ENCODE data around the gene SCN8A.
A peak's percentile ranks its signal among the peaks of the same experiment; 100 is the strongest.

The SCN8A gene

GRCh38 chr12:51678086-51678724 lies 87.2 kb downstream of the SCN8A start:
- Histone ChIP-seq H3K4me2 (ENCODE audit: low read length) (no peak overlapping the region), H2BK12ac (ENCODE audit: low read length) (no peak overlapping the region), H3K9ac (ENCODE audit: low read length) (no peak overlapping the region), H2BK5ac (ENCODE audit: low read depth, low read length, poor library complexity) (no peak overlapping the region), H3K27ac (ENCODE audit: low read depth, low read length) (no peak overlapping the region), H4K91ac (ENCODE audit: low read depth, low read length) (no peak overlapping the region), H4K12ac (ENCODE audit: low read depth, low read length) (no peak overlapping the region), H2BK120ac (ENCODE audit: insufficient read depth, low read length, poor library complexity) (no peak overlapping the region), H3K14ac (ENCODE audit: low read length) (no peak overlapping the region), H3K18ac (ENCODE audit: low read length) (no peak overlapping the region), H3K36me3 (ENCODE audit: control insufficient read depth in 1 of 2, insufficient read depth in 2 of 2, low read length in 2 of 2) (no peaks in the 10 kb centered on the region), H3K9me3 (ENCODE audit: insufficient read depth, low read depth, low read length) (no peaks in the 10 kb centered on the region), H3K23ac (ENCODE audit: low read length) (no peak overlapping the region), H3K79me1 (ENCODE audit: low read length) (no peaks in the 10 kb centered on the region), H3K4ac (ENCODE audit: low read depth, low read length) (no peak overlapping the region), H2AK5ac (ENCODE audit: low read length) (no peak overlapping the region), H3K4me1 (ENCODE audit: control insufficient read depth in 1 of 2, insufficient read depth in 2 of 2, low read length in 2 of 2) (no peaks in the 10 kb centered on the region), H3K4me3 (ENCODE audit: low read depth, low read length) (no peak overlapping the region), H2AFZ (ENCODE audit: insufficient read depth, low read length, poor library complexity) (no peak overlapping the region), H4K8ac (ENCODE audit: low read depth, low read length) (no peak overlapping the region), H3K79me2 (ENCODE audit: control insufficient read depth, insufficient read depth, low read length, poor library complexity) (no peaks in the 10 kb centered on the region), H3K27me3 (ENCODE audit: insufficient read depth, low read length) (no peaks in the 10 kb centered on the region)
- DNase-seq, result peak; percentile 23 to 68
- WGBS (ENCODE audit: extremely low coverage, insufficient coverage, insufficient read length), result no CpG with 5 or more reads among the region's 5 CpGs

GRCh38 chr12:51682981-51683380 lies 91.9 kb downstream of the SCN8A start:
- no peak overlapping the region for H3K4me3 ChIP-seq (ENCODE audit: low read depth, low read length)
- H2AFZ ChIP-seq (ENCODE audit: insufficient read depth, low read length, poor library complexity), result no peak overlapping the region
- H2BK12ac ChIP-seq (ENCODE audit: low read length), result no peak overlapping the region
- no CpG with 5 or more reads among the region's 2 CpGs for WGBS (ENCODE audit: extremely low coverage, insufficient coverage, insufficient read length)
- no peak overlapping the region for H3K4me2 ChIP-seq (ENCODE audit: low read length)
- no peak overlapping the region for H2BK120ac ChIP-seq (ENCODE audit: insufficient read depth, low read length, poor library complexity)
- H3K27me3 ChIP-seq (ENCODE audit: insufficient read depth, low read length), result no peaks in the 10 kb centered on the region
- no peaks in the 10 kb centered on the region for H3K79me2 ChIP-seq (ENCODE audit: control insufficient read depth, insufficient read depth, low read length, poor library complexity)
- no peak overlapping the region for H3K18ac ChIP-seq (ENCODE audit: low read length)
- H2AK5ac ChIP-seq (ENCODE audit: low read length), result no peak overlapping the region
- peaks cover 0 to 2% of the 10 kb centered on the region in 2 experiments for H3K4me1 ChIP-seq (ENCODE audit: control insufficient read depth in 1 of 2, insufficient read depth in 2 of 2, low read length in 2 of 2)
- no peak overlapping the region for H4K12ac ChIP-seq (ENCODE audit: low read depth, low read length)
- H3K4ac ChIP-seq (ENCODE audit: low read depth, low read length), result no peak overlapping the region
- no peaks in the 10 kb centered on the region for H3K79me1 ChIP-seq (ENCODE audit: low read length)
- H3K9ac ChIP-seq (ENCODE audit: low read length), result no peak overlapping the region
- no peaks in the 10 kb centered on the region for H3K36me3 ChIP-seq (ENCODE audit: control insufficient read depth in 1 of 2, insufficient read depth in 2 of 2, low read length in 2 of 2)
- no peaks in the 10 kb centered on the region for H3K9me3 ChIP-seq (ENCODE audit: insufficient read depth, low read depth, low read length)
- no peak overlapping the region for H3K27ac ChIP-seq (ENCODE audit: low read depth, low read length)
- no peak overlapping the region for H4K8ac ChIP-seq (ENCODE audit: low read depth, low read length)
- no peak overlapping the region for H2BK5ac ChIP-seq (ENCODE audit: low read depth, low read length, poor library complexity)
- no peak overlapping the region for H3K23ac ChIP-seq (ENCODE audit: low read length)
- DNase-seq, result no peak
- no peak overlapping the region for H3K14ac ChIP-seq (ENCODE audit: low read length)
- H4K91ac ChIP-seq (ENCODE audit: low read depth, low read length), result no peak overlapping the region

GRCh38 chr12:51683763-51684357 lies 92.8 kb downstream of the SCN8A start:
- Histone ChIP-seq H3K36me3 (ENCODE audit: control insufficient read depth in 1 of 2, insufficient read depth in 2 of 2, low read length in 2 of 2) (no peaks in the 10 kb centered on the region), H3K79me1 (ENCODE audit: low read length) (no peaks in the 10 kb centered on the region)
- no peak for DNase-seq

GRCh38 chr12:51686727-51687126 lies 95.7 kb downstream of the SCN8A start:
- Histone ChIP-seq H4K12ac (ENCODE audit: low read depth, low read length) (no peak overlapping the region), H3K4me2 (ENCODE audit: low read length) (no peak overlapping the region), H3K27ac (ENCODE audit: low read depth, low read length) (no peak overlapping the region), H3K4ac (ENCODE audit: low read depth, low read length) (no peak overlapping the region), H3K27me3 (ENCODE audit: insufficient read depth, low read length) (no peaks in the 10 kb centered on the region), H3K4me1 (ENCODE audit: control insufficient read depth in 1 of 2, insufficient read depth in 2 of 2, low read length in 2 of 2) (peaks cover 0 to 4% of the 10 kb centered on the region in 2 experiments), H4K91ac (ENCODE audit: low read depth, low read length) (no peak overlapping the region), H2BK12ac (ENCODE audit: low read length) (no peak overlapping the region), H2AFZ (ENCODE audit: insufficient read depth, low read length, poor library complexity) (no peak overlapping the region), H3K36me3 (ENCODE audit: control insufficient read depth in 1 of 2, insufficient read depth in 2 of 2, low read length in 2 of 2) (no peaks in the 10 kb centered on the region), H4K8ac (ENCODE audit: low read depth, low read length) (no peak overlapping the region), H3K79me2 (ENCODE audit: control insufficient read depth, insufficient read depth, low read length, poor library complexity) (no peaks in the 10 kb centered on the region), H2BK5ac (ENCODE audit: low read depth, low read length, poor library complexity) (no peak overlapping the region), H3K14ac (ENCODE audit: low read length) (no peak overlapping the region), H3K9me3 (ENCODE audit: insufficient read depth, low read depth, low read length) (no peaks in the 10 kb centered on the region), H3K9ac (ENCODE audit: low read length) (no peak overlapping the region), H2BK120ac (ENCODE audit: insufficient read depth, low read length, poor library complexity) (no peak overlapping the region), H3K79me1 (ENCODE audit: low read length) (no peaks in the 10 kb centered on the region), H3K4me3 (ENCODE audit: low read depth, low read length) (no peak overlapping the region), H3K23ac (ENCODE audit: low read length) (no peak overlapping the region), H2AK5ac (ENCODE audit: low read length) (no peak overlapping the region), H3K18ac (ENCODE audit: low read length) (no peak overlapping the region)
- WGBS (ENCODE audit: extremely low coverage, insufficient coverage, insufficient read length), result no CpG with 5 or more reads among the region's 1 CpG
- DNase-seq, result no peak

More at GRCh38 chr12:51683763-51684357, 92.8 kb downstream of the SCN8A start:
- no peak overlapping the region for H3K27ac ChIP-seq (ENCODE audit: low read depth, low read length)
- H4K8ac ChIP-seq (ENCODE audit: low read depth, low read length), result no peak overlapping the region
- H3K4me2 ChIP-seq (ENCODE audit: low read length), result no peak overlapping the region
- H3K9ac ChIP-seq (ENCODE audit: low read length), result no peak overlapping the region
- H3K23ac ChIP-seq (ENCODE audit: low read length), result no peak overlapping the region
- no peaks in the 10 kb centered on the region for H3K27me3 ChIP-seq (ENCODE audit: insufficient read depth, low read length)
- no peak overlapping the region for H2BK12ac ChIP-seq (ENCODE audit: low read length)
- H2BK120ac ChIP-seq (ENCODE audit: insufficient read depth, low read length, poor library complexity), result no peak overlapping the region
- H2BK5ac ChIP-seq (ENCODE audit: low read depth, low read length, poor library complexity), result no peak overlapping the region
- no peak overlapping the region for H4K91ac ChIP-seq (ENCODE audit: low read depth, low read length)
- H3K4me3 ChIP-seq (ENCODE audit: low read depth, low read length), result no peak overlapping the region
- no CpG with 5 or more reads among the region's 4 CpGs for WGBS (ENCODE audit: extremely low coverage, insufficient coverage, insufficient read length)
- no peak overlapping the region for H2AFZ ChIP-seq (ENCODE audit: insufficient read depth, low read length, poor library complexity)
- no peak overlapping the region for H3K4ac ChIP-seq (ENCODE audit: low read depth, low read length)
- no peak overlapping the region for H3K14ac ChIP-seq (ENCODE audit: low read length)
- H3K9me3 ChIP-seq (ENCODE audit: insufficient read depth, low read depth, low read length), result no peaks in the 10 kb centered on the region
- peaks cover 0 to 2% of the 10 kb centered on the region in 2 experiments for H3K4me1 ChIP-seq (ENCODE audit: control insufficient read depth in 1 of 2, insufficient read depth in 2 of 2, low read length in 2 of 2)
- no peak overlapping the region for H2AK5ac ChIP-seq (ENCODE audit: low read length)
- H3K18ac ChIP-seq (ENCODE audit: low read length), result no peak overlapping the region
- H3K79me2 ChIP-seq (ENCODE audit: control insufficient read depth, insufficient read depth, low read length, poor library complexity), result no peaks in the 10 kb centered on the region
- H4K12ac ChIP-seq (ENCODE audit: low read depth, low read length), result no peak overlapping the region
